GM19238 (cell line): Measurements from ENCODE around the gene PHF19.

ENCODE experiments used
- DNase-seq: peaks from one replicate; pipeline ENCODE4 v3.0.0; 2011; ENCODE audit warnings: low spot score; ENCODE audit not compliant: insufficient read length

Gene PHF19

GRCh38 chr9:120855827-120856670 lies 20.9 kb downstream of the PHF19 start:
- DNase-seq = no peak

GRCh38 chr9:120854596-120855327 lies 22.2 kb downstream of the PHF19 start:
- no peak for DNase-seq

GRCh38 chr9:120853198-120853597 lies 23.8 kb downstream of the PHF19 start:
- DNase-seq = no peak

DNA sequence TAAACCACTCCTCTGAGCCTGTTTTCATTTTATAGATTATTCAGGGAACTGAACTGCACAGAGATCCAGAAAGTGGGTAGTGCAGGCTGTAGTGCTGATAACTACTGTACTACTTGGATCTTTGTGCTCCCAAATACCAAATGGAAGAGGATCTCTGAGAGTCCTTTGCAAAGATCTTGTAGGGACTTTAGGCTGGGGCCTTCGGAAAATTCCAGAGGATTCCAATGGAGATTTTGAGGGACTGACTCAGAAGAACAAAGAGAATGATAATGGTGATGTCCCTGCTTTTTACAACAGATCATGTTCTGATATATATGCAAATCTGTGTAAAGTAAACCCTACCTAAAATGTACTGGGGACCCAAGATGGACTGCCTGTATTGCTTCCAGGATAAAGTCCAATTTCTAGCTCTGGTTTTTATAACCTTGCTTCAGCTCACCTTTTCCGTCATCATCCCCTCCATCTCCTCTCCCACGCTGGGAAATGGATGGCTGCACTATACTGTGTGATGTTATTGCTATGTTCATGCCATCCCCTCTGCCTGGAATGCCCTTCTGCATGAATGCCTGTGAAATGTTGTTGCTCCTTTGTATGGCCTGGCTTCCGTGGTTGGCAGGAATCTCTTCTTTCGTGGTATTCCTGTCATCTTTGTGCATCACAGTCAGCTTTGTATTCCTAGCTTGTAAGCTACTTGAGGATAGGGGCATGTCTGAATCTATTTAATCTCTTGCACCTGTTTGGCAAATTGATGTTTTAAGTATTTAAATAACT lies 24.6 kb downstream of the PHF19 start:
- no peak for DNase-seq

DNA sequence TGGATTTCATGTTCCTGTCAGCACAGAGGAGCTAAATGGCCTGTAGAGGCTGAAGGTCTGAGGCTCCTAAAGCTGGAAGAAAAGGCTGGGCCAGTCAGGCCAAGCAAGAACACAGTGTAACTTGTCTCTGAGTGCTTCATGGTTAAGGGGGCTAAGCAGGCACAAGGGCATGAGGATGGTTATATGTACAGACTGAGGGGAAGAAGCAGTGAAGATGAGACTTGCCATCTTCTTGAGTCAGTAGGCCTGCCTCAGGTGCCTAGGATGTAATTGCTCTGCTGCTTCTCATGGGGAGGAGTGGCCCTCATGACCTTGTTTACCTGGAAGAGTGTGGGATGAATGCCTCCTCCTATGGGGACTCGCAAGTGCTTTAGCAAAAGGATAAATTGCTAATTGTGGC lies 25.5 kb downstream of the PHF19 start:
- DNase-seq = no peak

- no peak for DNase-seq
Observed at GRCh38 chr9:120850315-120850714, 26.7 kb downstream of the PHF19 start.

- no peak for DNase-seq
Observed at GRCh38 chr9:120846906-120847305, 30.1 kb downstream of the PHF19 start.

- no peak for DNase-seq
Observed at GRCh38 chr9:120846251-120846889, 30.6 kb downstream of the PHF19 start.

DNA sequence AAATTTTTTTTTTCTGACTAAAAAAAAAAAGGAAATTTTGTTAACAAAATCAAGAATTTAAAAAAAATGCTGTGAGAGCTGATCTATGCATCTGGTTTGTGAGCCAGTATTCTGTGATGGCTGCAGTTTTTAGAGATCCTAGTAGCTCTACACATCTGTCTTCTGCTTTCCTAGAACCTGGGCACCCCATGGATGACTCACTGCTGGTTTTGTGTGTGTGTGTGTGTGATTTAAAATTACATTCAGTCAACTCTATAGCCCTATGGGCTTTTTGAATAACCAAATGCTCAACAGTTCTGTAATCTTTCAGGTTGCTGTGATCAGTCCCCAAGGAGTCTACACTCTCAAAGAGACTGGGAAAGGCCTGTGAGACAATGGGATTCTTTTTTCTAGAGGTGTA lies 31.7 kb downstream of the PHF19 start:
- DNase-seq = no peak

DNA sequence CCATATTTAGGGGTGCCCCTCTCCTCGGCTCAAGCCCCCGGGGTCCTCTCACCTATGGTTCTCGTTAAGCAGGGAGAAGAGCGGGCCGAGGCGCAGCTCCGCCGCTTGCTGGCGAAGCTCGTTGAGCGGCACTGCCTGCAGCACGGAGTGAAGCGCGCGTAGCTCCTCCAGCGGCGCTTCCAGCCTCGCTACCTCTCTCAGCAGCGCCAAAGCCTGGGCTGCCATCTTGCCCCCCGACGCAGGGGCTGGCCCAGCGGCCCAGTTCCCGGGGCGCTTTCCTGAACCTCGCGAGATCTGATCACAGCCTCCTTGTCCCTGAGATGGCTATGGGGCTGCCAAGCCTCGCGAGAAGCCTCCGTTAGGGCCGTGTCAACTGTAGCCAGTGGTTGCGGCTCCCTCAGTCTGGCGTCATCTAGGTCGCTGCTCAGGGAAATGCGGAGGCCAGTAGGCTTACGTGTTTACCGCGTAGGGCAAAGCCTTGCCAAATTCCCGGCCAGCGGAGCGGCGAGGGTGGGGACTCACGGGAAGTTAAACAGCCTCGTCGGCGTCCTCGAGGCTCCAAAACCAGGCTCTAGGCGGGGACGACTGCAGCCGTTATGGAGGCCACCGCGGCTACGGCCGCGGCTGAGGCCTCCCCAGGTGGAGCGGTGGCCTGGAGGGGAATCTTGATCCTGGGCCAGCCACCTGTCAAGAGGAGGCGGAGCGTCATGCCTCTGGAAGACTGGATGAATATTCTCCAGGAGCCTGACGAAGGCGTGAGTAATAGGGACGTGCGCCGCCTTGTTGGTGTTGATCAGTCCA lies 34.1 kb downstream of the PHF19 start, which contains the start of gene PSMD5:
Gene PSMD5 (minus strand): TSS at position 238 of the 801 bp plus-strand sequence. CDS start 13 bp downstream, at position 225.
- peak; percentile 96 for DNase-seq

- no peak for DNase-seq
Observed at GRCh38 chr9:120841930-120842684, 34.9 kb downstream of the PHF19 start.

GRCh38 chr9:120839146-120839545 lies 37.8 kb downstream of the PHF19 start:
- DNase-seq = no peak

DNA sequence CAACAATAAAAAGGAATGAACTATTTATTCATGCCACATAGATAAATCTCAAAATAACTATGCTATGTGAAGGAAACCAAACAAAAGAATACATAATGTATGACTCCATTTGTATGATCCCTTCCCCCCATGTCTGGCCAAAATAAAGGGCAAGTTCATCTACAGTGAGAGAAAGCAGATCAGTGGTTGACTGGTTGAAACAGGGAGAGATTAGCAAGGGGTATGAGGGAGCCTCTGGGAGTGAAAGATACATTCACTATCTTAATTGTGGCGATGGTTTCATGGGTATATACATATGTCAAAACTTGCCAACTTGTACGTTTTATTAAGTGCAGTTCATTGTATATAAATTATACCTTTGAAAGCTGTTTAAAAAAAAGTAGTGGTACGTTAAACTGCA lies 39.1 kb downstream of the PHF19 start:
- no peak for DNase-seq

- DNase-seq = no peak
Observed at GRCh38 chr9:120833325-120833724, 43.7 kb downstream of the PHF19 start.

GRCh38 chr9:120832807-120833206 lies 44.2 kb downstream of the PHF19 start:
- DNase-seq = no peak

DNA sequence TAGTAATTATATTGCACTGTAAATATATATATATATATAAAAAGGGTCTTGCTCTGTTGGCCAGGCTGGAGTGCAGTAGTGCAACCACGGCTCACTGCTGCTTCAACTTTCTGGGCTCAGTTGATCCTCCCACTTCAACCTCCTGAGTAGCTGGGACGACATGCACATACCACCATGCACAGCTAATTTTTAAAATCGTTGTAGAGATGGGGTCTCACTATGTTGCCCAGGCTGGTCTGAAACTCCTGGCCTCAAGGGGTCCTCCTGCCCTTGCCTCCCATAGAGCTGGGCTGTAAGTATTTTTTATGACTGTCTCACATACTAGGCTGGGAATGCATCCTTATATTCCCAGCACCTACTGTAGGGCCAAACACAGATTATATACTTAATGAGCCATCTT lies 46.1 kb downstream of the PHF19 start:
- no peak for DNase-seq

- DNase-seq = no peak
Observed at GRCh38 chr9:120830151-120830550, 46.8 kb downstream of the PHF19 start.

DNA sequence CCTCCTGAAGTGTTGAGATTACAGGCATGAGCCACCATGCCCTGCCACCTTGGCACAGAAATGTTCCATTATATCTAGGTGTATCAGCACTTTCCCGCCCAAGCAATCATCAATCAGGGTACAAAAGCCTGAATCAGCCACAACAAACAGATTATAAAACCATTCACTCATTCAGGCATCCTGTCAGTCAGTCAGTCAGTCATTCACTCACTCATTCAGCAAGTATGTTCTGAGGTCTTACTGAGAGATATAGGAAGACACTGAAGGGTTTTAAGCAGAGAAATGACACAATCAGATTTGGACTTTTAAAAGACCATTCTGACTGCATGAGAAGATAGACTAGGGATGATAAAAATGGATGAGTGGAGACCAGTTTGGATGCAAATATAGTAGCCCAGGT lies 47.3 kb downstream of the PHF19 start:
- DNase-seq = no peak

DNA sequence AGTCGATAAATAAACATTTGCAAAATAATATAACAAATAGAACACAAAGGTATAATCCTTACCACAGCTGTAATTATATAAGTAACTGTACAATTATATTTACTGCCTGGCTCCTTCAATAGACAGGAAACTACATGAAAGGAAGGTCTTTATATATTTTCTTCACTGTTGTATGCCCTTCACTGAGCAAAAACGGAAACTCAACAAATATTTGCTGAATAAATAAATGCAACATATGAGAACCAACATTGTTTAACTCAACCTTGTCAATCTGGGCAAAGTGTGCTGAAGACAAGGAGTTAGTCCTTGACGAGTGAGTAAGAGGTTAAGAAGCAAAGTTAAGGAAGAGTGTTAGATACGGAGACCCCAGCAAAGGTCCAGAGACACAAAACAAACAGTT lies 56.9 kb downstream of the PHF19 start:
- DNase-seq = no peak

GRCh38 chr9:120818595-120818994 lies 58.4 kb downstream of the PHF19 start:
- no peak for DNase-seq
